Loucy (cell line): ENCODE measurements around the gene MYCBP2.

Source experiments
- H2AFZ ChIP-seq: fragments of 200-600 bp; sonication (generic); 2 replicates; pipeline ENCODE4 v1.6.0; 2016; ENCODE audit warnings: antibody characterized with exemption, mild to moderate bottlenecking, low read length, moderate library complexity
- H3F3A ChIP-seq: fragments of 200-600 bp; 2 replicates; pipeline ENCODE4 v1.6.0; 2016; ENCODE audit warnings: antibody characterized with exemption, low read depth, mild to moderate bottlenecking
- H3K27me3 ChIP-seq: fragments of 200-600 bp; sonication (generic); 2 replicates; pipeline ENCODE4 v1.6.1; 2014; ENCODE audit warnings: low read length, mild to moderate bottlenecking; ENCODE audit not compliant: insufficient read depth, poor library complexity, severe bottlenecking
- H3K36me3 ChIP-seq: fragments of 200-600 bp; sonication (generic); 2 replicates; pipeline ENCODE4 v1.6.1; 2016; ENCODE audit warnings: low read length; ENCODE audit not compliant: insufficient read depth
- H3K4me1 ChIP-seq: fragments of 200-600 bp; sonication (generic); 2 replicates; pipeline ENCODE4 v1.5.1; 2014; ENCODE audit warnings: low read length, mild to moderate bottlenecking; ENCODE audit not compliant: insufficient read depth, poor library complexity, severe bottlenecking
- H3K4me2 ChIP-seq: fragments of 200-600 bp; sonication (generic); 2 replicates; pipeline ENCODE4 v1.6.0; 2014; ENCODE audit warnings: antibody characterized with exemption, low read length, low read depth, mild to moderate bottlenecking; ENCODE audit not compliant: poor library complexity, severe bottlenecking
- H3K4me3 ChIP-seq: fragments of 200-600 bp; sonication (generic); 2 replicates; pipeline ENCODE4 v1.5.1; 2014; ENCODE audit warnings: low read length, mild to moderate bottlenecking, mixed read lengths; ENCODE audit not compliant: poor library complexity, severe bottlenecking
- H3K79me2 ChIP-seq: fragments of 200-600 bp; sonication (generic); 2 replicates; pipeline ENCODE4 v1.6.1; 2014; ENCODE audit warnings: low read length; ENCODE audit not compliant: insufficient read depth
- H3K9ac ChIP-seq: fragments of 200-600 bp; sonication (generic); 2 replicates; pipeline ENCODE4 v1.6.0; 2014; ENCODE audit warnings: mild to moderate bottlenecking, low read depth, low read length, moderate library complexity; ENCODE audit not compliant: poor library complexity, severe bottlenecking
- H3K9me2 ChIP-seq: fragments of 200-600 bp; sonication (generic); replicated peaks from 2 replicates; pipeline ENCODE4 v1.6.1; 2016; ENCODE audit warnings: low read depth, low read length, mixed read lengths
- H3K9me3 ChIP-seq: fragments of 200-600 bp; sonication (generic); 2 replicates; pipeline ENCODE4 v1.6.1; 2014; ENCODE audit warnings: mild to moderate bottlenecking, antibody characterized with exemption, low read length, low read depth; ENCODE audit not compliant: insufficient read depth
- H4K20me1 ChIP-seq: fragments of 200-600 bp; sonication (generic); 2 replicates; pipeline ENCODE4 v1.6.0; 2014; ENCODE audit warnings: antibody characterized with exemption, low read length, mild to moderate bottlenecking; ENCODE audit not compliant: insufficient read depth, poor library complexity, severe bottlenecking
- CTCF ChIP-seq: fragments of 200-600 bp; sonication (generic); conservative IDR thresholded peaks from 2 replicates; pipeline ENCODE4 v1.5.1; 2014; ENCODE audit warnings: mild to moderate bottlenecking, antibody characterized with exemption, low read length
- EZH2phosphoT487 ChIP-seq: fragments of 200-600 bp; IDR thresholded peaks from 2 replicates; pipeline ENCODE4 v1.6.1; 2018; ENCODE audit warnings: antibody characterized with exemption, mild to moderate bottlenecking, moderate library complexity, borderline replicate concordance

The MYCBP2 gene

GRCh38 chr13:77019756-77020155 lies 307.1 kb downstream of the MYCBP2 start:
- H3K79me2 ChIP-seq = peaks cover 71% of the 10 kb centered on the region
- H3K4me1 ChIP-seq = peaks cover 52% of the 10 kb centered on the region
- H3K27me3 ChIP-seq = no peaks in the 10 kb centered on the region
- H3K36me3 ChIP-seq = peaks cover 28% of the 10 kb centered on the region
- peak overlapping the region; percentile 9 for H3K9ac ChIP-seq
- H3K4me3 ChIP-seq = peak overlapping the region; percentile 97
- H3K9me3 ChIP-seq = no peaks in the 10 kb centered on the region
- peak overlapping the region; percentile 93 for H3K4me2 ChIP-seq
- H3K9me2 ChIP-seq = no peaks in the 10 kb centered on the region
- H3F3A ChIP-seq = 0 out of 2 replicates have a peak, but pooled peaks cover 2% of the 10 kb centered on the region
- TF ChIP-seq CTCF = no peak
- no peak for TF ChIP-seq EZH2phosphoT487
- peaks cover 91% of the 10 kb centered on the region for H4K20me1 ChIP-seq
- H2AFZ ChIP-seq = no peak overlapping the region

- no peak overlapping the region for H2AFZ ChIP-seq
- no peaks in the 10 kb centered on the region for H3K9me2 ChIP-seq
- H3K36me3 ChIP-seq = peaks cover 55% of the 10 kb centered on the region
- no peaks in the 10 kb centered on the region for H3K9me3 ChIP-seq
- H3K4me2 ChIP-seq = no peak overlapping the region
- H3F3A ChIP-seq = 0 out of 2 replicates have a peak, but pooled peaks cover 2% of the 10 kb centered on the region
- no peak overlapping the region for H3K9ac ChIP-seq
- H3K4me1 ChIP-seq = peaks cover 28% of the 10 kb centered on the region
- H3K27me3 ChIP-seq = no peaks in the 10 kb centered on the region
- TF ChIP-seq CTCF = peak; percentile 57
- no peak for TF ChIP-seq EZH2phosphoT487
- H4K20me1 ChIP-seq = peaks cover 70% of the 10 kb centered on the region
- no peak overlapping the region for H3K4me3 ChIP-seq
- H3K79me2 ChIP-seq = peaks cover 48% of the 10 kb centered on the region
These were observed 309.8 kb downstream of the MYCBP2 start for GRCh38 chr13:77016888-77017623.

- peaks cover 46% of the 10 kb centered on the region for H3K79me2 ChIP-seq
- no peak overlapping the region for H3K4me3 ChIP-seq
- H2AFZ ChIP-seq = no peak overlapping the region
- H3K27me3 ChIP-seq = no peaks in the 10 kb centered on the region
- H3K4me2 ChIP-seq = no peak overlapping the region
- H3K9ac ChIP-seq = no peak overlapping the region
- no peaks in the 10 kb centered on the region for H3K9me3 ChIP-seq
- H3F3A ChIP-seq = 0 out of 2 replicates have a peak, but pooled peaks cover 2% of the 10 kb centered on the region
- H3K36me3 ChIP-seq = peaks cover 61% of the 10 kb centered on the region
- peaks cover 22% of the 10 kb centered on the region for H3K4me1 ChIP-seq
- H3K9me2 ChIP-seq = no peaks in the 10 kb centered on the region
- H4K20me1 ChIP-seq = peaks cover 67% of the 10 kb centered on the region
- TF ChIP-seq CTCF (no peak), EZH2phosphoT487 (no peak)
These were observed 310.6 kb downstream of the MYCBP2 start for GRCh38 chr13:77016251-77016812.
